Stromal cell of bone marrow (primary cell): ENCODE results near the gene AMER3.

Source experiments
- DNase-seq: peaks from one replicate; pipeline ENCODE4 v3.0.0-alpha.2; 2012; ENCODE audit warnings: low read depth

The AMER3 gene

GRCh38 chr2:130756053-130756873 is 923 bp downstream of the AMER3 start:
- DNase-seq: no peak

GRCh38 chr2:130756874-130757668 is 1.7 kb downstream of the AMER3 start:
- no peak for DNase-seq

GRCh38 chr2:130759906-130760753 is 4.8 kb downstream of the AMER3 start:
- no peak for DNase-seq

DNA sequence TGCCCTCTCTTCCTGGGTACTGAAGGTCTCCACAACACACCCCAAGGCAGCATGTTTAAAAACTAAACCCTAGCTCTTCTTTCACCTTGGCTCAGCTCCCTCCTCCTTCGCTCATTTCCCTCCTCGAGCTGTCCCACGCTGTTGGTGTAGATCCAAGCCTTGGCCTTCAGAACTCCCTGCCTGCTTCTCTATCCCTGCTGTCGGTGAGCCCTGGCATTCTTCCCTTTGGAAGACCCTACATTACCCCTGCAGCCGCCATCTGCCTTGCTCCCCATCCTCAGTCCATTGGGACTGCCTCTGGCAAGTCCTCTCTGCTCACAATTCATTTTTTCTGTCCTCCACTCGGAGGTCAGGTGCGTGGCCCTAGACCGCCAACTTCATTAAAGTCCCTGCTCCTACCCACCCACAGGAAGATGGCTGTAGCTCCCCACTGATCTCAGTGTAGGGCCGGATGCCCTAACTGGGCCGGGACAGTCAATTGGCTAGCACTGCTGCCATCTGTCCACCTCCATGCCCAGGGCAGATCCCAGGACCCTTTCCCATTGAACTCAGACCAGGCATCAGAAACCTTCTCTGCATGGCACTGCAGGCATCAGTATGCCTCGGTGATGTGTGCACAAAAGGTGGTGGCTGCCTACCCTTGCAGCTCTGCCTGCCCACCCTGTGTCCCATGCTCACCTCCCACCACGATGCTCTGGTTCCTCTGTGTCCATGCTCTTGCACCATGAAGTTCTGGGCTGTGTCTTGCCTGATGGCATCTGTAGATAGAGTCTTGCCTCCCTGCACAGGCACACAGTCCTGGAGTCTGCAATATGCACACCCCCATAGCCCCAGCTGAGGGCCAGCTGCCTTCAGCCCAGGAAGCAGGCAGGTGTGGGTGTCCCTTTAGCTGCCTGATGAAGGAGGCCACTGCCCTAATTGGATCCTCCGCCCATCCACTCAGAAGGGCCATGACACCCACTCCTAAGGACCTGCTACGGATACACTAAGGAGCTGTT is 5.7 kb downstream of the AMER3 start:
- DNase-seq: no peak

DNA sequence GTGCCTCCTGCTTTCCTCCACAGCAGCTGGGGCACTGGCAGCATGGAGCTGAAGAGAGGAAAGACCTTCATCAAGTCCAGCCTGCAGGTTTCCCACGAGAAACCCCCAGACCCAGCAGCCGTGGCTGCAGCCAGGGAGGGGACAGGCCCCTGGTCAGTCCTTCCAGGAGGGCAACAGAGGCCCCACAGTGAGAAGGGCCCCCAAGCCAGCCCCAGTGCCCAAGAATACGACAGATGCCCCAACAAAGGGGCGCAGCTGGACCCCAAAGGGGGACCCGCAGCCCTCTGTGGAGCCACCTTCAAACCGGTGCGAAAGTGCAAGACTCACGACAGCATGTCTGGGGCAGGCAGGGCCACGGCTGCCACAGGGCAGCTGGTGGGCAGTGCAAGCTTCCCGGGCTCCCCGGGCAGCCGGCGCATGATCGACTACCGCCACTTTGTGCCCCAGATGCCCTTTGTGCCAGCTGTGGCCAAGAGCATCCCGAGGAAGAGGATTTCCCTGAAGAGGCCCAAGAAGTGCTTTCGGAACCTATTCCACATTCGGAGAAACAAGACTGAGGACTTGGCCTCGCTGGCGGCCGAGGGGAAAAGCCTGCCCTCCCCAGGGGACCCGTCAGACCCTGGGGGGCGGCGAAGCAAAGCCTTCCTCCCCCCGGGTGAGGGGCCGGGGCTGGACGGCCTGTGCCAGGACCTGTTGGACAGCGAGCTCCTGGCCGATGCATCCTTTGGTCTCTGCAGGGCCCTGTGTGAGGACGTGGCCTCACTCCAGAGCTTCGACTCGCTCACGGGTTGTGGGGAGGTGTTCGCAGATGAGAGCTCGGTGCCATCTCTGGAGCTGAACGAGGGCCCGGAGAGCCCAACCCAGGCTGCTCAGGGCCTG is 6.9 kb downstream of the AMER3 start:
- DNase-seq: no peak

GRCh38 chr2:130762910-130763385 is 7.6 kb downstream of the AMER3 start:
- no peak for DNase-seq

DNA sequence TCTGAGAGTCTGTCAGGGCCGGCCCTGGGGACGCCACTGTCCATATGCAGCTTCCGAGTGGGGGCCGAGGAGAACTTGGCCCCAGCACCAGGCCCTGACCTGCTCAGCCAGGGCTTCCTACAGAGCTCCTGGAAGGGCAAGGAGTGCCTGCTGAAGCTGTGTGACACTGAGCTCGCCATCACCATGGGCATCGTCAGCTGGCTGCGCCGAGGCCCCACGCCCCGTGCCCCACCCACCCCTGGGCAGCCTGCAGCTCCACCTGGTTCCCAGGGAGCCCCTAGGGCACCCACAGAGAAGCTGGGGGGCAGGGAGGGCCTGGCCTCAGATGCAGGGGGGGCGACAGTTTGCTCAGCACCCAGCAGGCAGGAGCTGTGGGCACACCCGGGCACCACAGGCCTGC is 8.1 kb downstream of the AMER3 start:
- DNase-seq: no peak

GRCh38 chr2:130764035-130764820 is 8.9 kb downstream of the AMER3 start:
- no peak for DNase-seq

DNA sequence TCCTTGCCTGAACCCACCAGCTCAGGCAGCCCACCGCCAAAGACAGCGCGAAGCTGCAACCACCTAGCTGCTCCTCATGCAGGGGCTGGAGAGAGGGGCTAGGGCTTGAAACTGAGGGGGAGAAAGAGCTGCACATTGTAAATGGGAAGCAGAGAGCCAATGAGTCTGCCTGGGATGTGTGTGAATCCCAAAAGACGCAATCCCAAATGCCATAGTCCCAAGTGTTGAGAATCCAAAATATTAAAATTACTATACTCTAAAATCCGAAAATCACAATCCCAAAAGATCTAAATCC is 9.4 kb downstream of the AMER3 start:
- no peak for DNase-seq

DNA sequence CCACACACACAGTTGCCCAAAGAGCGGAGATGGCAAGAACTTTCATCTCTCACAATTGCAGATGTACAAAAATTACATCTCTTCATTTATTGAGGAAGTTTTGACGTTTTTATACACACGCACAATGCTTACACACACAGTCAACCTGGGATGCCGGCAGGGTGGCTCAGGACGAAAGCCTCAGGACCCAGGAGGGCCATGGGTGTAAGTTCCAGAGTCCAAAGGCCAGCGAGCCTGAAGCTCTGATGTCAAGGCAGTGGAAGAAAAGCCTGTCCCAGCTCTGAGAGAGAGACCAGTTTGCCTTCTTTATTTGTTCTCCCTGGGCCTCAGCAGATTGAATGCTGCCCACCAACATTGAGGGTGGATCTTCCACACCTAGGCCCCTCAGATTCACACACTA is 10.1 kb downstream of the AMER3 start:
- DNase-seq: no peak

DNA sequence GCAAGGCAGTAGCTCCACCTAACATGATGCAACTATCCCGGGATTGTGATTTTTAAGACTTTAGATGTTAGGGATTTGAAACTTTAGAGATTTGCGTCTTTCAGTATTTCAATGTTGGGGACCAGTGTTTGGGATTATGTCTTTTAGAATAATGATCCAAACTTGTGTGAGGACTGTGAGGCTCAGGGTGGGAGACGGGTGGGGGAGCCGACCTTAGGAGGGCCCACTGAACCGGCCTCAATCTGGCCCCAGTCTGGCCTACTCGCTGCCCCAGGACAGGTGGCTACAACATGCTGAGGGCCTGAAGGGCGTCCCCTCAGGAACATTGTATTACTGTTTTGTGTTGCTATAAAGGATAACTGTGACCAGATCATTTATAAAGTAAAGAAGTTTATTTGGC is 10.7 kb downstream of the AMER3 start:
- no peak for DNase-seq

DNA sequence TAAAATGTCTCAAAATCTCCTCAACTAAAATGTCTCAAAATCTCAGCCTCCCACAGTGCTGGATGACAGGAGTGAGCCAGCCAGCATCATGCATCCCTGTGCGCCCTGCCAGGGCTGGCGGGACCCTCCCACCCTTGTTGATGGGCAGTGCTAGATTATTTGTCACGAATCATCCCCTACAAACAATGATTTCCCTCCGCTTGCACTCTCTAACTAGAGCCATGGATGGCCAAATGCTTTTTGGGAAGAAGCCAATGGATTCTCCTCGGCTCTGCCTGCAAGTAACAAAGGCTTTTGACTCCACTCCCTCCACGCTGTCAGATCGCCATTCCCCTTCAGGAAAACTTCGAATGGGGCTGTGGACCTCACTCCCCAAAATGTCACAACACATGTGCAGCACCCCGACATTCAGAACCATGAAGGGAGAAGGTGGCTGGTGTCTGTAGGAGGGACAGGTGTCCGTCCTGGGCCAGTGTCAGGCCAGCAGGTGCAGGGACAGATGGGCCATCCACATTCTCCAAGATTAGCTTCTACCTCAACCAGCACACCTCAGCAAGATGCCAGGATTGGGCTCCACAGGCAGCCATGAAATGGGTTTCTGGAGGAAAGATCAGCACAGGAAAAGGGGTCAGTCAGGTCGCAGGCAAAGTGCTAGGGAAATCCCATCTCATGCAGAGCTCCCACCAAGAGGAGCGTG is 11.5 kb downstream of the AMER3 start:
- DNase-seq: no peak

DNA sequence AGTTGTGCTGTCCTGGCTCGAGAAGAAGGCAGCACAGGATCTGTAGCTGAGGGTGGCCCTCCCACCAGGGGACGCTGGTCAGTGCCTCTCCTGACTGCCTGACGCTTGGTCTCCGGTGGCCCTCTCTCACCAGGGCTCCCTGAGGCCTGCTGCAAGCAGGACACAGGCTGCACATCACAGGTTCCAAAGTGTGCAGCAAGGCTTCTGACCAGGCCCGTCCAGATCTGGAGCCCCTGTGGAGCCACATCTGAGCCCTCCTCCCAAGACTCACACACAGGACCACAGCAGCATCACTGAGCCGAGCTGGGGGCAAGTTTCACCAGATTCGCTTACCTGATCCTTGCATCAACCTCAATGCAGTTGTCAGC is 12.1 kb downstream of the AMER3 start:
- no peak for DNase-seq

DNA sequence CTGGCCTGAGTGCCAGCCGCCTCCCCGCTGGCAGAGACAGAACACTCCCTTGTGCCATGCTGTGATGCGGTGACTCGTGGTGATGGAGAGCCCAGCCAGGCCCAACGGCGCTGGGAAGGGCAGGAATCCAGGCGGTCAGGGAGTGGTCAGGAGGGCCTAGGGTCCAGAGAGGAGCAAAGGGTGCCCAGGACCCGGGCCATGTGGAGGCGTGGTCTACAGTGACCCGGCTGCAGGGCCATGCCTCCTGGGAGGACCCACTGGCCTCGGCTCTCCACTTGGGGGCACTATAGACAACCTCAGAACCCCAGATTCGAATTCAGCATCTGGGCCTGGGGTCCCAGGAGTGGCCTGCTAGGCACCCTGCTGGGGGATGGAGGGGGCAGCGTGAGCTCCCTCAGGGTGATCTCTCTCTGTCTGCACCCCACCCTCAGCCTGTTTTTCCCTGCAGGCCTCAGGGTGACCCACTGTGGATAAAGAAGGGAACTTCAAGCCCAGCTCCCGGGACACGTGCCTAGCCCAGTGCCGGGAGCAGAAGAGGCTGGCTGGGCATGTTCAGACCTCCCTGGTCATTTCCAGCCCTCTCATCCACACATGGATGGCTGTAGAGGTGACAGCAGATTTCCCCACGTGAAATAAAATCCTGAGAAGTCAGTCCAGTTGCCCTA is 13.0 kb downstream of the AMER3 start:
- DNase-seq: no peak

DNA sequence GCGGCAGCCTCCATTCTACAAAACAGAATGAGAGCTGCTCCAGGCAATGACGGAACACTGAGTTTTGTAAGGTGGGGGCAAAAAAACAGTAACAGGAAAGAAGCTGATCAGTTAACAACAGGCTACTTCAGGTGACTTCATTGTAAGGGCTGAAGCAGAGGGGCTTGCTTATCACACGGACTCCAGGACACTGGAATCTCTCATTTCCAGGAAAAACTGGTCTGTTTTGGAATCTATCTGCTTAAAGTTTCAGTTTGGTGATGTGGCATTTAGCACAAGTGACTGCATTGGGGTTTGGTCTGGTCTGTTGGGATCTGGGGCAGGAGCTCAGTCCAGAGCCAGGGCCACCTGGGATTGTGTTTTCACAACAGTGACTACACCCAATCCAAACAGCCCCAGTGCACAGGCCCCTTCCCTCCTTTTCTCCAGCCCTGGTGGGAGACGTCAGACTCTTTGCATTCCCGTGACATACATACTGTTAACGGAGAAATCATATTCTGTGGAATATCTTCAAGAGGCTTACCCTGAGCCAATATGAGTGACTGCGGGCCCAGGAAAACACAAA is 14.1 kb downstream of the AMER3 start:
- DNase-seq: no peak

DNA sequence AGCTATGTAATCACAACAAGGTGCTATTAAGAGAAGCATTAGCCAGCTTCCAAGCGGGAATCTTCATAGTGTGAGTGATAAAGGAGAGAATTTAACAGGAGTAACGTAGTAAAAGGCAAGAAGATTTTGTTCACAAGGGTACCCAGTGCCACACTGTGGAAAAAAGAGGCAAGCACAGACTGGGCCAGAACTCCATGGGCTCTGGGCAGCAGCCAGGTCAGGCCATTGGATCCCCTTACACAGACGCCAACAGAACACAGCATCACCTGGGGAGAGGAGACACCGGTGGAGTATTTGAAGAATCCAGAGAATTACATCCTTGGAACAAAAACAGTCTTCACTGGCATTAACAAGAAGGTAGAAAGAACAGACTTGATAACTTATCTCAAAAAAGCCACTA is 21.2 kb downstream of the AMER3 start:
- DNase-seq: no peak

DNA sequence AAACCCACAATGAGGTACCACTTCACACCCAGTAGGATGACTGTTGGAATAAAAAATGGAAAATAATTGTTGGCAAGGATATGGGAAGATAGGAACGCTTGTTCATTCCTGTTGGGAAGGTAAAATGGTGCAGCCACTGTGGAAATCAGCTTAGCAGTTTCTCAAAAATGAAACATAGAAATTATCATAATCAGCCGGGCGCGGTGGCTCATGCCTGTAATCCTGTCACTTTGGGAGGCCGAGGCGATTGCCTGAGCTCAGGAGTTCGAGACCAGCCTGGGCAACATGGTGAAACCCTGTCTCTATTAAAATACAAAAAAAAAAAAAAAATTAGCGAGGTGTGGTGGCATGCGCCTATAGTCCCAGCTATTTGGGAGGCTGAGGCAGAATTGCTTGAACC is 23.4 kb downstream of the AMER3 start:
- no peak for DNase-seq

DNA sequence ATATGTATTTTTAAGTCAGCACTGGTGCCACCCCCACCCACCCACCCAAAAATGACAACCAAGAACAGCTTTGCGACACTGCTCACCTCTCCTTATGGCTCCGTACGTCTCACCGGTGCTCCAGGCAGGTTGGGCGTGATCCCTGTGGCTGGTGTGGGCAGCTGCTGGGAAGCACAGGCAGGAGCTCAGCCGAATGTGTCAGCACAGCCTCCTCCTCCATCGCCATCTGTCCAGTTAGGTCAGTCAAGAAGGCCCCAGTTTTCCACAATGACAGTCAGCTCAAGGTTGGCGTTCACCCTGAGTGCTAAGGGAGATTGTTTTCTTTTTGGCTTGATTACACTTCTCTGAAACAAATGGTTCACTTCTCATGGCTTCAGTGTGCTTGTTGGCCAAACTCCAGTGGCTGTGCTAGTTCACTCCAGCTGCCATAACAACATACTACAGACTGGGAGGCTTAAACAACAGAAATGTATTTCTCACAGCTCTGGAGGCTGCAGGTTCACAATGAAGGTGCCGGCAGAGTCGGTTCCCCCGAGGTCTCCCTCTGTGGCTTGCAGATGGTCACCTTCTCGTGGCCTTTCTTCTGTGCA is 30.2 kb downstream of the AMER3 start:
- DNase-seq: no peak
